DOHH2 (cell line): ENCODE measurements around the gene PID1.

Experiments
- EZH2phosphoT487 ChIP-seq: fragments of 200-600 bp; sonication (generic); IDR thresholded peaks from 2 replicates; pipeline ENCODE4 v1.6.1; 2017; ENCODE audit warnings: borderline replicate concordance, mild to moderate bottlenecking, antibody characterized with exemption, low read length, moderate library complexity, mixed read lengths
- TF ChIP-seq, protein P1 (sequence below): fragments of 200-600 bp; sonication (generic); IDR thresholded peaks from one replicate; pipeline ENCODE4 v1.5.1; 2014; ENCODE audit warnings: antibody characterized with exemption, mild to moderate bottlenecking, low read depth, low read length; ENCODE audit not compliant: poor library complexity, severe bottlenecking

DNA sequence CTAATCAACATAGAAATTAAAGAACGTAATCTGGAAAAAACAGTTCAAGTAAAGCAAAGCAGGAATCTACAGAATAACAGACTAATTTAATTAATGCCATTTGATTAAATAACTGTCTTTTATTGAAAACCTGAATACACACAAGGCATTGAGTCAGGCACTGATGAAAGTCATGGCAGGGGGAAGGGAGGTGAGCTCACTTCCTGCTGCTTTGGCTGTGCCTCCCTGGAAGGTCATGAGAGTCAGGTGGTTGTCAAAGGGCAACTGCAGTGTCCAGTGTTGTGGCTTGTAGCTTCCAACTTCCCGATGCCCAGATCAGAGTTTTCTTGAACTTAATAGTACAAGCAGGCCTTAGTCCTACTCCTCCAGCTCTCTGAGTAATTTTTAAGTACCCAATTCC, 180.9 kb downstream of the PID1 start:
- TF ChIP-seq, protein P1, sequence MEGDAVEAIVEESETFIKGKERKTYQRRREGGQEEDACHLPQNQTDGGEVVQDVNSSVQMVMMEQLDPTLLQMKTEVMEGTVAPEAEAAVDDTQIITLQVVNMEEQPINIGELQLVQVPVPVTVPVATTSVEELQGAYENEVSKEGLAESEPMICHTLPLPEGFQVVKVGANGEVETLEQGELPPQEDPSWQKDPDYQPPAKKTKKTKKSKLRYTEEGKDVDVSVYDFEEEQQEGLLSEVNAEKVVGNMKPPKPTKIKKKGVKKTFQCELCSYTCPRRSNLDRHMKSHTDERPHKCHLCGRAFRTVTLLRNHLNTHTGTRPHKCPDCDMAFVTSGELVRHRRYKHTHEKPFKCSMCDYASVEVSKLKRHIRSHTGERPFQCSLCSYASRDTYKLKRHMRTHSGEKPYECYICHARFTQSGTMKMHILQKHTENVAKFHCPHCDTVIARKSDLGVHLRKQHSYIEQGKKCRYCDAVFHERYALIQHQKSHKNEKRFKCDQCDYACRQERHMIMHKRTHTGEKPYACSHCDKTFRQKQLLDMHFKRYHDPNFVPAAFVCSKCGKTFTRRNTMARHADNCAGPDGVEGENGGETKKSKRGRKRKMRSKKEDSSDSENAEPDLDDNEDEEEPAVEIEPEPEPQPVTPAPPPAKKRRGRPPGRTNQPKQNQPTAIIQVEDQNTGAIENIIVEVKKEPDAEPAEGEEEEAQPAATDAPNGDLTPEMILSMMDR: no peak
- no peak for TF ChIP-seq EZH2phosphoT487
